CD4-positive, CD25-positive, alpha-beta regulatory T cell (primary cell): ENCODE data around the gene PSMG3. TPM values are rescaled to one million over a fixed set of nuclear protein-coding genes. Genes with fewer than 3 reads are reported as not detected.

ENCODE experiments used
- ATAC-seq, 2 donors: fragments of 150-1000 bp; cut with Tn5 transposase; one replicate each; pipeline ENCODE4 v1.10.0; 2021; ENCODE audit warnings: low read depth in 2 of 2, moderate number of reproducible peaks in 2 of 2, moderate library complexity in 1 of 2
- DNase-seq, 3 donors: peaks; one replicate each; pipeline versions ENCODE4 v3.0.0 to v3.0.0-alpha.2; 2012 to 2022; ENCODE audit warnings: mixed read lengths in 1 of 3
- H3K27ac ChIP-seq: one replicate; pipeline ENCODE4 v1.7.0; 2013; ENCODE audit warnings: mild to moderate bottlenecking, low read length; ENCODE audit not compliant: insufficient read depth, poor library complexity, severe bottlenecking
- H3K27me3 ChIP-seq: one replicate; pipeline ENCODE4 v1.7.0; 2013; ENCODE audit warnings: low read length; ENCODE audit not compliant: control insufficient read depth, insufficient read depth
- H3K36me3 ChIP-seq: one replicate; pipeline ENCODE4 v1.7.0; 2013; ENCODE audit warnings: mild to moderate bottlenecking, low read length, moderate library complexity; ENCODE audit not compliant: control insufficient read depth, insufficient read depth
- H3K4me1 ChIP-seq: 2 replicates; pipeline ENCODE4 v1.7.0; 2013; ENCODE audit warnings: mild to moderate bottlenecking, low read length; ENCODE audit not compliant: insufficient read depth, control insufficient read depth, poor library complexity, severe bottlenecking
- H3K4me3 ChIP-seq: one replicate; pipeline ENCODE4 v1.7.0; 2013; ENCODE audit warnings: low read depth, mild to moderate bottlenecking, low read length, moderate library complexity
- H3K9me3 ChIP-seq, 2 experiments: 1 replicate in 1 of 2; 2 replicates in 1 of 2; pipeline ENCODE4 v1.7.0; 2013; ENCODE audit warnings: low read length in 2 of 2, mild to moderate bottlenecking in 1 of 2, moderate library complexity in 1 of 2; ENCODE audit not compliant: control insufficient read depth in 2 of 2
- H3K27ac Mint-ChIP-seq, 3 donors: one replicate each; pipeline ENCODE4 v1.8.0; 2020 to 2022; ENCODE audit warnings: mild to moderate bottlenecking in 3 of 3, mixed read lengths in 3 of 3, moderate library complexity in 2 of 3
- H3K27me3 Mint-ChIP-seq: one replicate; pipeline ENCODE4 v1.8.0; 2022; ENCODE audit warnings: mild to moderate bottlenecking, mixed read lengths
- H3K36me3 Mint-ChIP-seq: one replicate; pipeline ENCODE4 v1.8.0; 2020; ENCODE audit warnings: mixed read lengths
- H3K4me1 Mint-ChIP-seq, 4 donors: one replicate each; pipeline ENCODE4 v1.8.0; 2020 to 2022; ENCODE audit warnings: mixed read lengths in 4 of 4, mild to moderate bottlenecking in 1 of 4
- H3K4me3 Mint-ChIP-seq, 4 donors: one replicate each; pipeline ENCODE4 v1.8.0; 2020 to 2022; ENCODE audit warnings: mild to moderate bottlenecking in 4 of 4, mixed read lengths in 4 of 4, moderate library complexity in 3 of 4
- H3K9me3 Mint-ChIP-seq, 7 donors: one replicate each; pipeline ENCODE4 v1.8.0; 2020 to 2022; ENCODE audit warnings: mixed read lengths in 7 of 7, mild to moderate bottlenecking in 3 of 7, moderate library complexity in 2 of 7
- polyA plus RNA-seq, 4 donors: library from polyadenylated mRNA; unstranded; fragments of 300-500 nt; fragmentation: Illumina TruSeq; gene quantifications; one replicate each; pipeline ENCODE4 v1.2.3, GENCODE V29; 2021
- total RNA-seq: library from RNA; stranded (reverse); gene quantifications from one replicate; pipeline ENCODE4 v1.2.3, GENCODE V29; 2022

The PSMG3 gene
- total and polyA plus RNA-seq, 5 donors from 2014 or later, result 16.3 to 47.8 (median 45.7) TPM

- no peak for ATAC-seq
- Histone ChIP-seq H3K4me1 (no peaks in the 10 kb centered on the region), H3K4me3 (no peak overlapping the region), H3K9me3 (no peaks in the 10 kb centered on the region), H3K27ac (no peak overlapping the region), H3K27me3 (no peaks in the 10 kb centered on the region), H3K36me3 (no peaks in the 10 kb centered on the region)
- Mint-ChIP-seq H3K9me3 (no peaks in the 10 kb centered on the region), H3K27ac (no peak overlapping the region), H3K36me3 (no peaks in the 10 kb centered on the region), H3K4me1 (peaks cover 0 to 6% (median 1%) of the 10 kb centered on the region in 4 donors), H3K27me3 (no peaks in the 10 kb centered on the region), H3K4me3 (no peak overlapping the region)
- no peak for DNase-seq
These were observed 12.1 kb downstream of the PSMG3 start for GRCh38 chr7:1557771-1558170.

DNA sequence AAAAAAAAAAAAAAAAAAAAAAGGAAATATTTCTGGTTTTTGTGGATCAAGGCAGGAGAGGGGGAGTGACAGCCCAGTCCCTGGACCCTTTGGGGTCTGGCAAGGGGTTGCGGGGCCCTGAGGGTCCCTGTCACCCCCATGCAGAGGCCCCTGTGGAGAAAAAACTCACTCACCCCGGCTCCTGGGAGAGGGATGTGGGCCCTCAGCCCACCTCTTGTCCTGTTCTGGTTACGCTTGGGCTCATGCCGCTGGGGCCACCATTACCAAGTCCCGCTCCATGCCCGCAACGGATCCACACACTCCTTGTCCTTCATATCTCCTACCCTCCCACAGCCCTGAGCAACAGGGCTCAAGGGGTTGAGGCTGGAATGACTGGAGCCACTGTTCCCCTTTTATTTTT is 12.8 kb downstream of the PSMG3 start:
- Mint-ChIP-seq H3K4me3 (no peak overlapping the region), H3K27ac (no peak overlapping the region)

GRCh38 chr7:1555813-1556543 is 13.9 kb downstream of the PSMG3 start, which contains the start of gene TMEM184A:
TSS of gene TMEM184A (minus strand) at chr7:1556205. CDS start at chr7:1555484, 721 bp downstream.
- no peak within 1 kb of the TSS for H3K4me3 Mint-ChIP-seq
- H3K4me1 Mint-ChIP-seq, result peaks cover 0 to 6% (median 1%) of the 10 kb centered on the region in 4 donors
- Histone ChIP-seq H3K4me3 (no peak within 1 kb of the TSS), H3K27ac (no peak within 1 kb of the TSS), H3K27me3 (no peaks in the 10 kb centered on the region), H3K9me3 (no peaks in the 10 kb centered on the region), H3K36me3 (no peaks in the 10 kb centered on the region), H3K4me1 (no peaks in the 10 kb centered on the region)
- peak in 2 of 3 donors; percentile 27 to 61 for DNase-seq
- H3K9me3 Mint-ChIP-seq, result no peaks in the 10 kb centered on the region
- no peak within 1 kb of the TSS for H3K27ac Mint-ChIP-seq
- H3K27me3 Mint-ChIP-seq, result no peaks in the 10 kb centered on the region
- no peaks in the 10 kb centered on the region for H3K36me3 Mint-ChIP-seq
- peak; percentile 67 to 69 for ATAC-seq

More for the DNA sequence above, 12.8 kb downstream of the PSMG3 start:
- DNase-seq, result no peak
- ATAC-seq, result no peak
- H3K27me3 Mint-ChIP-seq, result no peaks in the 10 kb centered on the region
- H3K36me3 Mint-ChIP-seq, result no peaks in the 10 kb centered on the region
- H3K4me1 ChIP-seq, result no peaks in the 10 kb centered on the region
- peaks cover 0 to 6% (median 1%) of the 10 kb centered on the region in 4 donors for H3K4me1 Mint-ChIP-seq
- no peaks in the 10 kb centered on the region for H3K36me3 ChIP-seq
- no peaks in the 10 kb centered on the region for H3K27me3 ChIP-seq
- H3K27ac ChIP-seq, result no peak overlapping the region
- no peaks in the 10 kb centered on the region for H3K9me3 Mint-ChIP-seq
- no peak overlapping the region for H3K4me3 ChIP-seq
- H3K9me3 ChIP-seq, result no peaks in the 10 kb centered on the region

DNA sequence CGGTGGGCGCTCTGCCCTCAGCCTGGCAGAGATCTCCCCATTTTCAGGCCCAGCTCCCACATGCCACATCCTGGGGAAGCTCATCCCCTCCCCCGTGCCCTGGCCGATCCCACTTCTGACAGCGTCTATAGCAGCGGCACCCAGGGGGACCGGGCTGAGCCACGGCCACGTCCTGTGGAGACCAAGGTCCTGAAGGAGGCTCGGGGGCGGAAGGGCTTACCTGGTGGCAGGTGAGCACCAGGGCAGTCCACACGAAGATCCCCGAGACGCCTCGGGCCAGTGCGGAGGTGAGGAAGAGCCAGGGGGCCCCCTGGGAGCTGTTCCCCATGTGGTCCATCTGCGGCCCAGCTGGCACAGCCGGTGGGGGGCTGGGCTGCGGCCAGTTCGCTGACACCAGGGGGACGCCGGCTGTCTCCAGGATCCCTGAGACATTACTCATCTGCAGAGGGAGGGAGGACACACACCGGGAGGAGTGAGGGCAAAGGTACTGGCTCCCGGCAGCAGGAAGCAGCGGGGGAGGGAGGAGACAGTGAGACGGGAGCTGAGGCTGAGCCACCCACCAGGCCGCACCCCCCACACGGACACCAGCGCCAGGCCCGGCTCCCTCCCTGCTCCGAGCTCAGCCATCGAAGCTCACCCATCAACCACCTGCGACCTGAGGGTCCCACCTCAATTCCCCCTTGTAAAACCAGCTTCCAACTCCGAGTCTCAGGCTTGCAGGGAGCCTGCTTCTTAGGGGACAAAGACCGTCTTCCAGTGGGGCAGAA is 14.6 kb downstream of the PSMG3 start:
- no peaks in the 10 kb centered on the region for H3K36me3 Mint-ChIP-seq
- Histone ChIP-seq H3K36me3 (no peaks in the 10 kb centered on the region), H3K4me3 (no peak overlapping the region), H3K9me3 (no peaks in the 10 kb centered on the region), H3K27ac (no peak overlapping the region), H3K4me1 (no peaks in the 10 kb centered on the region), H3K27me3 (no peaks in the 10 kb centered on the region)
- ATAC-seq, result no peak
- H3K4me1 Mint-ChIP-seq, result peaks cover 0 to 6% (median 1%) of the 10 kb centered on the region in 4 donors
- no peak for DNase-seq
- H3K27ac Mint-ChIP-seq, result peak overlapping the region in 1 of 3 donors; percentile 26
- H3K9me3 Mint-ChIP-seq, result no peaks in the 10 kb centered on the region
- no peak overlapping the region for H3K4me3 Mint-ChIP-seq
- H3K27me3 Mint-ChIP-seq, result no peaks in the 10 kb centered on the region

DNA sequence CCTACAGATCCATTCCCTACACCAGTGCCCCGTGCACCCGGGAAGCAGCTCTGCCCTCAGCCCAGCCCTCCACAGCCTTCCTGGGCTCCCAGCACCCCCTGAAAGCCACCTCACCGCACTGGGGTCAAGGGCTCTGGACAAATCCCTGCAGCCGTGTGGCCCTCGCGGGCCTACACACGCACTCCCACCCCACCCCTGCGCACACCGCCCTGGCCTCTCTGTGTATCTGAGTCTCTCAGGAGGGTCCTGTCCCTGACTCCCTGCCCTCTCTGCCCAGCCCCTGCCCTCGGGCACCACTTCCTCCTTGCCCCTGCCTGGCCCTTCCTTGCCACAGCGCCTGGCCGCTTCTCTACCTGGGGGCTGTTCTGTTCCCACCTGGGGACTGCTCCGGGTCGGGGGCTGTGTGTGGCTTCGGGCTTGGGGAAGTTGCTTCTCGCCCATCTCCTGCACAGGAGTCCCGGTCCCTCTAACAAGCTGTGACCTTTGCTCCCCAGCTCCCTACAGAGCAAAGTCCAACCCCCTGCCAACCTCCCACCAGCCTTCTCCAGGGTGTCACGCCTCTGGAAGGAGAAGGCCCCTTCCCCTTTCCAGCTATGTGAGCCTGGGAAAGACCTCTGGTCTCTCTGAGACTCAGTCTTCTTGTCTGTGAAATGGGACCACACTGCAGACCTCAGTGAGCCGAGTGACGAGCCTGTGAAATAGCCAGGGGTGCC is 15.3 kb downstream of the PSMG3 start:
- H3K4me3 Mint-ChIP-seq, result no peak overlapping the region

DNA sequence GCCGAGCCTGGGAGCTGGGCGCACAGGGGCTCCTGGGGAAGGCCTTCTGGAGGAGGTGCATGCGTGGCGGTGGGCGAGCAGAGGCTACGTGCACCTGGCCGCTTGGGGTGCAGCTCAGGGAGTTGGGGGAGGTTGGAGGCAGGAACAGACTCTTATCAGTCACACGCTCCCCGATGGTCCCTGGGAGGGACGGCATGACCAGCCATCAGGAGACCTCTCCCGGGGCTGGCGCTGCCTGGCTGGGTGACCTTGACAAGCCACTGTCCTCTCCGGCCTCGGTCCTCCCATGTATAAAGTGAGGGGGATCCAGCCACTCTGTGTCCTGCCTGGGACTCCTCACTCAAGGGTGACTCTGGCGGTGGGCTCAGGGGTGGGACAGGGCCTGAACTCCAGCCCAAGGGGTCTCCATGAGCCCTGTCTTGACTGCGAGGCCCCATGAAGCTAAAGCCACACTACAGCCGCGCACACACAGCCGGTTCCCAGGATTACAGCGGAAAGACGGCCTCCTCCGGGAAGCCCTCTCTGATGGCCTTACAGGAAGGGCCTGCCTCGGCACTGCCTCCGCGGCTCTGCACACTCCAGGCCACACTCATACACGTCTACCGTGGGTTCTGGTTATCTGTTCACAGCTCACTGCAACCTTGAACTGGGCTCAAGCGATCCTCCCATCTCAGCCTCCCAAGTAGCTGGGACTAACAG is 16.2 kb downstream of the PSMG3 start:
- Histone ChIP-seq H3K27me3 (no peaks in the 10 kb centered on the region), H3K9me3 (no peaks in the 10 kb centered on the region), H3K36me3 (no peaks in the 10 kb centered on the region), H3K4me3 (no peak overlapping the region), H3K27ac (no peak overlapping the region), H3K4me1 (no peaks in the 10 kb centered on the region)
- DNase-seq (no peak), ATAC-seq (no peak)
- Mint-ChIP-seq H3K4me3 (no peak overlapping the region), H3K4me1 (peaks cover 0 to 6% (median 3%) of the 10 kb centered on the region in 4 donors), H3K27ac (no peak overlapping the region), H3K9me3 (no peaks in the 10 kb centered on the region), H3K27me3 (no peaks in the 10 kb centered on the region), H3K36me3 (no peaks in the 10 kb centered on the region)

More for the DNA sequence above, 15.3 kb downstream of the PSMG3 start:
- no peaks in the 10 kb centered on the region for H3K36me3 ChIP-seq
- no peaks in the 10 kb centered on the region for H3K4me1 ChIP-seq
- H3K27ac ChIP-seq, result no peak overlapping the region
- ATAC-seq, result no peak
- no peak overlapping the region for H3K4me3 ChIP-seq
- Mint-ChIP-seq H3K27ac (peak overlapping the region in 1 of 3 donors; percentile 26), H3K27me3 (no peaks in the 10 kb centered on the region), H3K9me3 (no peaks in the 10 kb centered on the region), H3K36me3 (no peaks in the 10 kb centered on the region), H3K4me1 (peaks cover 0 to 6% (median 1%) of the 10 kb centered on the region in 4 donors)
- DNase-seq, result no peak
- no peaks in the 10 kb centered on the region for H3K27me3 ChIP-seq
- no peaks in the 10 kb centered on the region for H3K9me3 ChIP-seq

DNA sequence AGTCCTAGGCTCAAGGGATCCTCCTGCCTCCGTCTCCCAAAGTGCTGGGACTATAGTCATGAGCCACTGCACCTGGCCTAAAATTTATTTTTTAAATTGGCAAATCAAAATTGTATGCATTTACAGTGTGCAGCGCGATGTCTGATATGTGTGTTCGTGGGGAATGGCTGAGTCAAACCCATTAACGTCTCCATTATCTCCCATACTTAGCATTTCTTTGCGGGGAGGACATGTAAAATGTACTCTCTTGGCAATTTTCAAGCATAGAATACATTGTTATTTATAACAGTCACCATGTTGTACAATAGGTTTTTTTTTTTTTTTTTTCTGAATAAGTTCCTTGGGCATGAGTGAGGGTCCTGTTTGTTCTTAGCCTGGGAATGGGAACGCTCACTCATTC is 17.6 kb downstream of the PSMG3 start:
- Mint-ChIP-seq H3K9me3 (no peaks in the 10 kb centered on the region), H3K4me1 (peaks cover 0 to 8% (median 3%) of the 10 kb centered on the region in 4 donors), H3K4me3 (no peak overlapping the region), H3K36me3 (no peaks in the 10 kb centered on the region), H3K27ac (no peak overlapping the region), H3K27me3 (no peaks in the 10 kb centered on the region)
- H3K4me3 ChIP-seq, result no peak overlapping the region
- H3K36me3 ChIP-seq, result no peaks in the 10 kb centered on the region
- ATAC-seq (no peak), DNase-seq (no peak)
- H3K9me3 ChIP-seq, result no peaks in the 10 kb centered on the region
- no peaks in the 10 kb centered on the region for H3K4me1 ChIP-seq
- no peaks in the 10 kb centered on the region for H3K27me3 ChIP-seq
- H3K27ac ChIP-seq, result no peak overlapping the region
